GM12864 (cell line): ENCODE measurements around the gene UBE2J2.

Experiments used
- DNase-seq: peaks from one replicate; pipeline ENCODE4 v3.0.0-alpha.2; 2011; ENCODE audit warnings: low read depth
- H3K4me3 ChIP-seq: 2 replicates; pipeline ENCODE4 v1.5.1; 2011; ENCODE audit warnings: mild to moderate bottlenecking, low read depth, low read length, control low read depth
- TF ChIP-seq, protein P1 (sequence below): IDR thresholded peaks from 2 replicates; pipeline ENCODE4 v1.5.1; 2011; ENCODE audit warnings: low read depth, mild to moderate bottlenecking, moderate library complexity, low read length, control low read depth, inconsistent platforms; ENCODE audit errors: missing control alignments

The UBE2J2 gene

DNA sequence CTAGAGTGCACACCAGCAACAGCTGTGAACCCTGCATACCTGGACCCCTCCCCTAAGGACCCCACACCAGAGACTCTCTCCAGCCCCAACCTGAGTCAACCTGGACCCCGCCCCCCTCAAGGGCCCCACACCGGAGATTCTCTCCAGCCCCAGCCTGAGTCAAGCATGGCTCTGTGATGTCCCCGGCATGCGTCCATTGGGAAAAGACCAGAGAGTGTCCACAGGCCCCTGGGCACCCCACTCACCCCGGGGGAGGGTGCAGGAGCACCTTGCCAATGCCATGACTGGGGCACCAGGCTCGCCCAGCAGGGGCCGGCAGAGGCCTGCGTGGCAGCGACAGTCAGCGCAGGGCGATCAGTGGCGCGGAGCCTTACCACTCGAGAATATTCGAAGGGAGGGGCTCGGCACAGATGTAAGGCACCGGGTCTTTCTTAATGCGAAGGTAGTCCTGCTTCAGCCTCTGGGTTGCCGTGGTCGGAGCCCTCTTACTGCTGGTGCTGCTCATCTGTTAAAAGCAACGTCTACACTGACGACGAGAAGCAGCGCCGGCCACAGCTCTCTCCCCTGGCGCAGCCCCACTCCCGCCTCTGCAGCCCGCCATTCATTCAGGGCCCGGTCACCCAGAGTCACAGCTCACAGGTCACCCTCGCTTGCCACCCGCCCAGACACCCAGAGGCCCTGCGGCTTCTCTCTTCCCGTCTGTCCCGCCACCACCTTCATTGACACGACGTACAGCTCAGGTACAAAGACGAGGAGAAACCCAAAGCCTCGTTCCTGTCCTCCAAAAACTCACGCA is 6.0 kb downstream of the UBE2J2 start:
- no peak overlapping the region for H3K4me3 ChIP-seq
- DNase-seq = no peak
- TF ChIP-seq, protein P1, sequence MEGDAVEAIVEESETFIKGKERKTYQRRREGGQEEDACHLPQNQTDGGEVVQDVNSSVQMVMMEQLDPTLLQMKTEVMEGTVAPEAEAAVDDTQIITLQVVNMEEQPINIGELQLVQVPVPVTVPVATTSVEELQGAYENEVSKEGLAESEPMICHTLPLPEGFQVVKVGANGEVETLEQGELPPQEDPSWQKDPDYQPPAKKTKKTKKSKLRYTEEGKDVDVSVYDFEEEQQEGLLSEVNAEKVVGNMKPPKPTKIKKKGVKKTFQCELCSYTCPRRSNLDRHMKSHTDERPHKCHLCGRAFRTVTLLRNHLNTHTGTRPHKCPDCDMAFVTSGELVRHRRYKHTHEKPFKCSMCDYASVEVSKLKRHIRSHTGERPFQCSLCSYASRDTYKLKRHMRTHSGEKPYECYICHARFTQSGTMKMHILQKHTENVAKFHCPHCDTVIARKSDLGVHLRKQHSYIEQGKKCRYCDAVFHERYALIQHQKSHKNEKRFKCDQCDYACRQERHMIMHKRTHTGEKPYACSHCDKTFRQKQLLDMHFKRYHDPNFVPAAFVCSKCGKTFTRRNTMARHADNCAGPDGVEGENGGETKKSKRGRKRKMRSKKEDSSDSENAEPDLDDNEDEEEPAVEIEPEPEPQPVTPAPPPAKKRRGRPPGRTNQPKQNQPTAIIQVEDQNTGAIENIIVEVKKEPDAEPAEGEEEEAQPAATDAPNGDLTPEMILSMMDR = no peak

DNA sequence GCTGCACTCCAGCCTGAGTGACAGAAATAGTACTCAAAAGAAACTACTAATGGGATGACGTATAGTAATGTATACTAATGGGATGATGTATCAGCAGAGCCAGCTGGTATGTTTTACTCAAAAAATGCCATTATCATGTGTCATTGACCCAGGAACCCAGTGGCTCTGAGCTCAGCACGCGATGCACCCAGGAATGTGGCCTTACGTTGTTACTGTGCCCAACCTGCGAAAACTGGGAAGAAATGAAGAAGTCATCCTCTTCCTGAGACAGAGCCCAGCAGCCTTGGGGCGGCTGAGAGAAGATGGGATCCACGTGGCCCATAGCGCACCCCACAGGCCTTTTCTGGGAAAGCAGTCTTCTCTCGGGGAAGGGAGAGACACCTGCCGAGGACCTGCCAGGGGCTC is 8.8 kb downstream of the UBE2J2 start:
- TF ChIP-seq, protein P1 = peak; percentile 14
- no peak overlapping the region for H3K4me3 ChIP-seq
- no peak for DNase-seq

DNA sequence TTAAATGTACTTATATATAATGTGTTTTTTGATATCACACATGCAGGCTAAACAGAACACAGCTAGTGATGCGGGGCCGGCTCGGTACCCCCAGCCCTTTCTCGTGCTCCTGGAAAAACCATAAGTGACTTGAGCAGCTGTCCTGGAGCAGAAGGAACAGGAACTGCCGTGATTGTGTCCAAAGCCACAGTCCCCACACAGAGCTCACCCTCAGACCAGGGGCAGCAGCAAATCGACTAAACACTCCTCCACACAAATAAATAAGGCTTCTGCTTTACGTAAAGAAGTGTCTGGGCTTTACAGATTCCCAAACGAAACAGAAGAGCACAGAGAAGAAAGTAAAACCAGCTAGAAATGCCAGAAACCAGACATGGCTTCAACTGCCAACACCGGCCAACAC is 9.6 kb downstream of the UBE2J2 start:
- no peak overlapping the region for H3K4me3 ChIP-seq
- no peak for DNase-seq
- TF ChIP-seq, protein P1 = no peak

DNA sequence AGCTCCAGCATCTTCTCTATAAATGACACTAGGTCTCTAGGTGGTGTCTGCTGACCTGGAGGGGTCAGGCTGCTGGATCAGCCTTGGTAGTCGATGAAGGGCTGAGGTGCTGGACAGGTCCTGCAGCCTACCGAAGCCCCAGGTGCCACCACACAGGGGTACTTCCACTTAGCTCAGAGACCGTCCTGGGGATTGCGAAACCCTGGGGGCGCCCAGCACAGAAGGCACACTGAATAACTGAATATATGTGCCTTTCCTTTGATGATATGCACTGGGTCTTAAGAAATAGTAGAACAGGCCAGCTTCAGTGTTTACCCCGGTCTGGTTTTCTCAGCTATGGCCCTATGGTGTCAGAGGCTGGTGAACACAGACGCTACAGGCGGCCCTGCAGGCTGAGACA is 10.9 kb downstream of the UBE2J2 start:
- H3K4me3 ChIP-seq = no peak overlapping the region
- TF ChIP-seq, protein P1 = no peak
- no peak for DNase-seq

DNA sequence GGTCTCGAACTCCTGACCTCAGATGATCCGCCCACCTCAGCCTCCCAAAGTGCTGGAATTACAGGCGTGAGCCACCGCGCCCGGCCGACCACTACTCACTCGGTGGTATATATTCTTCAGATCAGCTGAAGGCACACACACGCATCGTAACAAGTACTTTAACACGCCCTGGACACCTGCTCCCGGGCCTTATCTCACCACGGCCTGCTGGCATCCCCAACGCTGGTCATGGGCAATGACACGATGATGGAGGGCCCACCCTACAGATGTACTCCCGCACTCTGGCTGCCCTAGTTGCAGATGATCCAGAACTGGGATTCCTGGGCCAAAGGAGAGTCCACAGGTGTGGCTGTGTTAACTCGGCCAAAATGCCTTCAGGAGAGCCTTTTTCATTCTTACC is 11.6 kb downstream of the UBE2J2 start:
- H3K4me3 ChIP-seq = no peak overlapping the region
- TF ChIP-seq, protein P1 = no peak
- no peak for DNase-seq

DNA sequence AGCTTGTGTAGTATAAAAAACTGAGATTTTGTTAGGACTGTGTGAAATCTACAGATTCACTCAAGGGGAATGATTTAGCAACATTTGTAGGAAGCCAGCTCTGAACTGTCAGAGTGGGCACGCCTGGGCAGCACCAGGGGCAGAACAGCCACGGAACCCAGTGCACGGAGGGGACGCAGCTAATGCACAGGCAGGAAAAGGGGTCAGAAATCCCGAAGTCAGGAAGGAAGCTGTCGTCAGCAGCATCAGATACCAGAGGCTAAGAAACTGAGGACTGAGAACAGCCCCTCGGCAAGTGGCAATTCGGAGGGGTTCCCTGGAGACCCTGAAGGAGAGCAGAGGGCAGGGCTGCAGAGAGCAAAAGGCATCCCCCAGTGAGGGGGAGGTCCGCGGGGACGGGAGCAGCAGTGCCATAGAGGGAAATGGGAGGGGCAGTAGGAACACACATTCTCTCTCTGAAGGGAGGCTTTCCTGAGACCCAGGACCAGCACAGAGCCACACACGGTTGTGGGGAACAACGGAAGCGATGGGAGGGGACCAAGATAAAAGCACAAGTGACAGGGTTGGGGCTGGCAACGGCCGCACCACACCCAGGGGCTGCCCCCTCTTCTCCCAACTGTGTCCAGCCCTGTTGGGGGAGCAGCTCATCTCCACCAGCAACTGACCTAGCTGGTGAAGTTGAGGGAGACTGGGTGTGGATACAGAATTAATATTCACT is 12.7 kb downstream of the UBE2J2 start:
- DNase-seq = no peak
- H3K4me3 ChIP-seq = no peak overlapping the region
- TF ChIP-seq, protein P1 = no peak
